ENCODE measurements around the gene SLIT3.

DNA sequence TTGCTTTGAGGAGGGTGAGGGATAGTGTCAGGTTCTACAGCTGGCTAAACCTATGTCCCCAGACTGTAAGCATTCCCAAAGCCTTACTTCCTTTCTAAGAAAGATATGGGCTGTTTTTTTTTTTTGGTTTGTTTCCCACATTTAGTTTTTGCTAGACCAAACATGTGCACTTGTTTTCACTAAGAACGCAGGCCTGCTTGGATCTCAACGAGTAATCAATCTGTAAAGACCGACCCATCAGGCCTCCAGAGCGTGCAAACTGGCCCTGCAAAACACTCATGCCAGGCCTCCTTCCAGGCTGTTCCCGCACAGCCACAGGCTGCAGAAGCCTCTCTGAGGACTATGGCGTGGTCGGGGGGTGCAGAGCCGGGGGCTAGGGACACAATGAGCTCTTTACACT lies 416.9 kb downstream of the SLIT3 start:
- TF ChIP-seq, protein P1, sequence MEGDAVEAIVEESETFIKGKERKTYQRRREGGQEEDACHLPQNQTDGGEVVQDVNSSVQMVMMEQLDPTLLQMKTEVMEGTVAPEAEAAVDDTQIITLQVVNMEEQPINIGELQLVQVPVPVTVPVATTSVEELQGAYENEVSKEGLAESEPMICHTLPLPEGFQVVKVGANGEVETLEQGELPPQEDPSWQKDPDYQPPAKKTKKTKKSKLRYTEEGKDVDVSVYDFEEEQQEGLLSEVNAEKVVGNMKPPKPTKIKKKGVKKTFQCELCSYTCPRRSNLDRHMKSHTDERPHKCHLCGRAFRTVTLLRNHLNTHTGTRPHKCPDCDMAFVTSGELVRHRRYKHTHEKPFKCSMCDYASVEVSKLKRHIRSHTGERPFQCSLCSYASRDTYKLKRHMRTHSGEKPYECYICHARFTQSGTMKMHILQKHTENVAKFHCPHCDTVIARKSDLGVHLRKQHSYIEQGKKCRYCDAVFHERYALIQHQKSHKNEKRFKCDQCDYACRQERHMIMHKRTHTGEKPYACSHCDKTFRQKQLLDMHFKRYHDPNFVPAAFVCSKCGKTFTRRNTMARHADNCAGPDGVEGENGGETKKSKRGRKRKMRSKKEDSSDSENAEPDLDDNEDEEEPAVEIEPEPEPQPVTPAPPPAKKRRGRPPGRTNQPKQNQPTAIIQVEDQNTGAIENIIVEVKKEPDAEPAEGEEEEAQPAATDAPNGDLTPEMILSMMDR (IDR thresholded peaks at IDR 0.05): no peak
- TF ChIP-seq TAF1 (IDR thresholded peaks at IDR 0.05; ENCODE audit: borderline replicate concordance, low read depth, low read length) (no peak), POLR2AphosphoS5 (IDR thresholded peaks at IDR 0.05; ENCODE audit: low read depth, low read length) (no peak), FOXM1 (IDR thresholded peaks at IDR 0.05; ENCODE audit: low read depth) (no peak), SMC3 (IDR thresholded peaks at IDR 0.05; ENCODE audit: low read depth, low read length) (no peak), RAD21 (IDR thresholded peaks at IDR 0.05; ENCODE audit: low read length) (no peak)
- TF ChIP-seq, protein P2, sequence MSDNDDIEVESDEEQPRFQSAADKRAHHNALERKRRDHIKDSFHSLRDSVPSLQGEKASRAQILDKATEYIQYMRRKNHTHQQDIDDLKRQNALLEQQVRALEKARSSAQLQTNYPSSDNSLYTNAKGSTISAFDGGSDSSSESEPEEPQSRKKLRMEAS (IDR thresholded peaks at IDR 0.05; ENCODE audit: low read depth): no peak

Data from SK-N-SH (cell line).